HepG2 (cell line): ENCODE data around the gene TEX101. TPM values are rescaled to one million over a fixed set of nuclear protein-coding genes. Genes with fewer than 3 reads are reported as not detected.
"Not testable (repeated sequence)": the region's sequence is repeated elsewhere in the genome, so short reads cannot be mapped to it uniquely, and the experiment has no call there.

Source experiments
- ATAC-seq: fragments of 200-7000 bp; cut with Tn5 transposase; 3 replicates; pipeline ENCODE4 v1.9.1; 2020; ENCODE audit warnings: mild to moderate bottlenecking, moderate library complexity
- BruUV-seq: library from RNA; stranded (reverse); fragments of 400-500 nt; replicated peaks from 2 replicates; lab custom pipeline; 2021; lab: Mats Ljungman, UMichigan
- CTCF ChIA-PET: fragments of 300-600 bp; formaldehyde crosslinking; extraction: SDS; loops from one replicate; lab custom pipeline; 2021; ENCODE audit warnings: low total read pairs, inconsistent platforms, low intra/inter-chr PET ratio; lab: Yijun Ruan, JAX
- POLR2A ChIA-PET: fragments of 350-600 bp; sonication (Branson Sonifier 250); formaldehyde crosslinking; loops from one replicate; lab custom pipeline; 2020; ENCODE audit warnings: antibody characterized with exemption, inconsistent platforms; lab: Yijun Ruan, JAX
- DNase-seq: peaks from one replicate; pipeline ENCODE4 v3.0.0-alpha.2; 2015; ENCODE audit warnings: low spot score
- FAIRE-seq: peaks from 3 replicates; lab custom pipeline; 2011; peaks lifted over from hg19 to GRCh38; lab: Jason Lieb, UNC
- H2AFZ ChIP-seq: one replicate; pipeline ENCODE4 v1.6.1; 2011; ENCODE audit warnings: low read length, inconsistent platforms
- H3K27ac ChIP-seq: fragments of 300-600 bp; 3 replicates; pipeline ENCODE4 v1.8.0; 2011; ENCODE audit warnings: mixed run types, mild to moderate bottlenecking, mixed read lengths, low read length, inconsistent platforms; ENCODE audit not compliant: insufficient read depth; ENCODE audit errors: extremely low read length
- H3K27me3 ChIP-seq, 2 experiments: fragments of 200-600 bp in 1 of 2; 2 replicates in 1 of 2; 3 replicates in 1 of 2; pipeline versions ENCODE4 v1.6.0 to v1.8.0; 2011; ENCODE audit warnings: low read length in 2 of 2, mild to moderate bottlenecking in 2 of 2, moderate library complexity in 2 of 2, inconsistent platforms in 1 of 2; ENCODE audit not compliant: insufficient read depth in 2 of 2, control insufficient read depth in 1 of 2
- H3K36me3 ChIP-seq, 2 experiments: fragments of 200-600 bp in 1 of 2; replicated peaks in 1 of 2; 2 replicates in 1 of 2; 3 replicates in 1 of 2; pipeline versions ENCODE4 v1.5.1 to v1.8.0; 2011; ENCODE audit warnings: low read length in 2 of 2, inconsistent platforms in 1 of 2; ENCODE audit not compliant: insufficient read depth in 2 of 2, control insufficient read depth in 1 of 2
- H3K4me1 ChIP-seq: 2 replicates; pipeline ENCODE4 v1.5.1; 2012; ENCODE audit warnings: low read length, inconsistent platforms; ENCODE audit not compliant: insufficient read depth
- H3K4me2 ChIP-seq: 2 replicates; pipeline ENCODE4 v1.6.0; 2011; ENCODE audit warnings: low read depth, low read length, inconsistent platforms
- H3K4me3 ChIP-seq, 3 experiments: fragments of 200-600 bp in 1 of 3; sonication (generic), shearing (Covaris generic) in 1 of 3; replicated peaks in 1 of 3; 2 replicates each; pipeline ENCODE4 v1.5.1; 2011 to 2016; ENCODE audit warnings: low read length in 3 of 3, inconsistent platforms in 2 of 3, low read depth in 2 of 3, mild to moderate bottlenecking in 2 of 3, control low read depth in 1 of 3, mixed read lengths in 1 of 3; ENCODE audit not compliant: insufficient read depth in 1 of 3
- H3K79me2 ChIP-seq: one replicate; pipeline ENCODE4 v1.6.1; 2011; ENCODE audit warnings: low read length, inconsistent platforms; ENCODE audit not compliant: insufficient read depth
- H3K9ac ChIP-seq: 2 replicates; pipeline ENCODE4 v1.6.0; 2011; ENCODE audit warnings: mild to moderate bottlenecking, low read depth, low read length, inconsistent platforms; ENCODE audit not compliant: insufficient read depth
- H3K9me3 ChIP-seq: 2 replicates; pipeline ENCODE4 v1.5.1; 2012; ENCODE audit warnings: mild to moderate bottlenecking, low read length
- H4K20me1 ChIP-seq: 2 replicates; pipeline ENCODE4 v1.6.0; 2011; ENCODE audit warnings: inconsistent platforms, mild to moderate bottlenecking, low read length, moderate library complexity; ENCODE audit not compliant: insufficient read depth
- WGBS: methylation state at CpG from one replicate; pipeline ENCODE4 v1.1.6; 2017; ENCODE audit warnings: low lambda C conversion rate; 5-methylcytosine and 5-hydroxymethylcytosine counted together
- in situ Hi-C: cut with HindIII; loops from 2 replicates; pipeline ENCODE4 v1.10.0; 2017; ENCODE audit warnings: low pct_unique_long_range_greater_than_20kb; ENCODE audit not compliant: extremely low pct_ligation_motif_present
- intact Hi-C: fragments of 100-400 bp; cut with micrococcal nuclease; formaldehyde crosslinking; loops from one replicate; pipeline ENCODE4 v1.10.0; 2022; ENCODE audit not compliant: unreplicated experiment
- polyA plus RNA-seq, 8 experiments: library from polyadenylated mRNA; depleted of rRNA in 3 of 8; stranded (reverse) in 7 of 8; unstranded in 1 of 8; fragments of >200 nt; fragmentation: Illumina TruSeq in 4 of 8; extraction: Trizol in 4 of 8; gene quantifications; 2 replicates each; pipeline versions ENCODE4 v1.2.1 to v1.2.3, GENCODE V29; 2011 to 2016; ENCODE audit warnings: low read depth in 4 of 8, missing spikeins in 1 of 8, mixed read lengths in 1 of 8; ENCODE audit not compliant: insufficient read depth in 1 of 8
- total RNA-seq, 5 experiments: library from RNA; depleted of rRNA; stranded (reverse); fragments of >200 nt; fragmentation: Illumina TruSeq; extraction: Trizol; gene quantifications; 2 replicates each; pipeline ENCODE4 v1.2.3, GENCODE V29; 2016; ENCODE audit warnings: low read depth in 1 of 5

Gene TEX101
- total and polyA plus RNA-seq, 2 of the 13 experiments (the other 11 are each of a cell fraction or from before 2014, with no cell fraction given), result not detected

- H3K4me1 ChIP-seq, H3K36me3 ChIP-seq, BruUV-seq, H3K4me3 ChIP-seq, H3K9me3 ChIP-seq, H3K27me3 ChIP-seq, H3K27ac ChIP-seq, intact Hi-C loops, H2AFZ ChIP-seq, H3K4me2 ChIP-seq, H3K9ac ChIP-seq, in situ Hi-C loops, H3K79me2 ChIP-seq, ATAC-seq, H4K20me1 ChIP-seq, POLR2A ChIA-PET, CTCF ChIA-PET, FAIRE-seq, DNase-seq: not testable (repeated sequence)
- 19% methylated on average over 11 of the region's 11 CpGs for WGBS
Measured at GRCh38 chr19:43390903-43391551, 23.7 kb upstream of the TEX101 start.

- DNase-seq, POLR2A ChIA-PET, H3K4me3 ChIP-seq, H3K4me2 ChIP-seq, H3K27me3 ChIP-seq, CTCF ChIA-PET, H3K4me1 ChIP-seq, H2AFZ ChIP-seq, FAIRE-seq, BruUV-seq, ATAC-seq, H4K20me1 ChIP-seq, H3K9me3 ChIP-seq, H3K27ac ChIP-seq, H3K9ac ChIP-seq, intact Hi-C loops, in situ Hi-C loops, H3K79me2 ChIP-seq, H3K36me3 ChIP-seq: not testable (repeated sequence)
- WGBS, result 34% methylated on average over 5 of the region's 6 CpGs
Measured at GRCh38 chr19:43391552-43391935, 23.1 kb upstream of the TEX101 start.

- H3K36me3 ChIP-seq, H3K27ac ChIP-seq, H4K20me1 ChIP-seq, H3K4me3 ChIP-seq, DNase-seq, H3K27me3 ChIP-seq, H2AFZ ChIP-seq, POLR2A ChIA-PET, H3K4me1 ChIP-seq, ATAC-seq, CTCF ChIA-PET, in situ Hi-C loops, FAIRE-seq, BruUV-seq, H3K9ac ChIP-seq, H3K79me2 ChIP-seq, H3K4me2 ChIP-seq, H3K9me3 ChIP-seq, intact Hi-C loops: not testable (repeated sequence)
- WGBS, result no CpG with 5 or more reads among the region's 3 CpGs
Measured at GRCh38 chr19:43393501-43393900, 21.2 kb upstream of the TEX101 start.
